Cardiac muscle cell (in vitro differentiated cells and primary cell): ENCODE results near the gene BPIFB6. TPM values are rescaled to one million over a fixed set of nuclear protein-coding genes. Genes with fewer than 3 reads are reported as not detected.

ENCODE experiments used
- DNase-seq, 2 donors: peaks; one replicate each; pipeline versions ENCODE4 v3.0.0 to v3.0.0-alpha.2; 2010 to 2017; ENCODE audit warnings: low read depth in 1 of 2, low spot score in 1 of 2
- H3K27ac ChIP-seq: fragments of 200-600 bp; sonication (generic); 2 replicates; pipeline ENCODE4 v1.5.1; 2016
- H3K27me3 ChIP-seq: fragments of 200-600 bp; sonication (generic); 2 replicates; pipeline ENCODE4 v1.6.0; 2016; ENCODE audit warnings: control low read depth
- H3K36me3 ChIP-seq: fragments of 200-600 bp; sonication (generic); 2 replicates; pipeline ENCODE4 v1.5.1; 2016; ENCODE audit warnings: control low read depth
- H3K4me1 ChIP-seq: fragments of 200-600 bp; sonication (generic); 2 replicates; pipeline ENCODE4 v1.8.1; 2017; ENCODE audit warnings: low read depth, mild to moderate bottlenecking, mixed run types
- H3K4me3 ChIP-seq: fragments of 200-600 bp; sonication (generic); 2 replicates; pipeline ENCODE4 v1.5.1; 2016; ENCODE audit warnings: mild to moderate bottlenecking
- H3K9me3 ChIP-seq: fragments of 200-600 bp; sonication (generic); 2 replicates; pipeline ENCODE4 v1.5.1; 2017; ENCODE audit warnings: low read depth, mild to moderate bottlenecking, control low read depth
- polyA plus RNA-seq: library from polyadenylated mRNA; unstranded; fragments of >200 nt; fragmentation: Nextera tagmentation; extraction: Ambion mirVana; gene quantifications from 2 replicates; pipeline ENCODE4 v1.2.1, GENCODE V29; 2016
- total RNA-seq: library from RNA; depleted of rRNA; stranded (reverse); fragments of >200 nt; gene quantifications from 2 replicates; pipeline ENCODE4 v1.2.3, GENCODE V29; 2016
- TF ChIP-seq, protein P1 (sequence below): IDR thresholded peaks from 2 replicates; pipeline ENCODE4 v1.5.1; 2012; ENCODE audit warnings: low read depth, mild to moderate bottlenecking, low read length

The BPIFB6 gene
- total and polyA plus RNA-seq, 2 experiments from 2014 or later: not detected

GRCh38 chr20:33016581-33017109 is 14.8 kb upstream of the BPIFB6 start:
- Histone ChIP-seq H3K27me3 (peaks cover 3% of the 10 kb centered on the region), H3K36me3 (no peaks in the 10 kb centered on the region), H3K27ac (no peak overlapping the region), H3K4me1 (no peaks in the 10 kb centered on the region), H3K9me3 (no peaks in the 10 kb centered on the region), H3K4me3 (no peak overlapping the region)
- TF ChIP-seq, protein P1, sequence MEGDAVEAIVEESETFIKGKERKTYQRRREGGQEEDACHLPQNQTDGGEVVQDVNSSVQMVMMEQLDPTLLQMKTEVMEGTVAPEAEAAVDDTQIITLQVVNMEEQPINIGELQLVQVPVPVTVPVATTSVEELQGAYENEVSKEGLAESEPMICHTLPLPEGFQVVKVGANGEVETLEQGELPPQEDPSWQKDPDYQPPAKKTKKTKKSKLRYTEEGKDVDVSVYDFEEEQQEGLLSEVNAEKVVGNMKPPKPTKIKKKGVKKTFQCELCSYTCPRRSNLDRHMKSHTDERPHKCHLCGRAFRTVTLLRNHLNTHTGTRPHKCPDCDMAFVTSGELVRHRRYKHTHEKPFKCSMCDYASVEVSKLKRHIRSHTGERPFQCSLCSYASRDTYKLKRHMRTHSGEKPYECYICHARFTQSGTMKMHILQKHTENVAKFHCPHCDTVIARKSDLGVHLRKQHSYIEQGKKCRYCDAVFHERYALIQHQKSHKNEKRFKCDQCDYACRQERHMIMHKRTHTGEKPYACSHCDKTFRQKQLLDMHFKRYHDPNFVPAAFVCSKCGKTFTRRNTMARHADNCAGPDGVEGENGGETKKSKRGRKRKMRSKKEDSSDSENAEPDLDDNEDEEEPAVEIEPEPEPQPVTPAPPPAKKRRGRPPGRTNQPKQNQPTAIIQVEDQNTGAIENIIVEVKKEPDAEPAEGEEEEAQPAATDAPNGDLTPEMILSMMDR: no peak
- DNase-seq: no peak

GRCh38 chr20:33017542-33017941 is 13.9 kb upstream of the BPIFB6 start:
- no peak overlapping the region for H3K4me3 ChIP-seq
- H3K27me3 ChIP-seq: peaks cover 3% of the 10 kb centered on the region
- no peaks in the 10 kb centered on the region for H3K9me3 ChIP-seq
- H3K27ac ChIP-seq: no peak overlapping the region
- no peak for DNase-seq
- TF ChIP-seq, protein P1: no peak
- H3K4me1 ChIP-seq: no peaks in the 10 kb centered on the region
- H3K36me3 ChIP-seq: no peaks in the 10 kb centered on the region

- Histone ChIP-seq H3K27me3 (peaks cover 3% of the 10 kb centered on the region), H3K4me3 (no peak overlapping the region), H3K27ac (no peak overlapping the region), H3K36me3 (no peaks in the 10 kb centered on the region), H3K4me1 (no peaks in the 10 kb centered on the region), H3K9me3 (no peaks in the 10 kb centered on the region)
- TF ChIP-seq, protein P1: no peak
- DNase-seq: no peak
Observed at GRCh38 chr20:33018169-33018931, 13.1 kb upstream of the BPIFB6 start.

DNA sequence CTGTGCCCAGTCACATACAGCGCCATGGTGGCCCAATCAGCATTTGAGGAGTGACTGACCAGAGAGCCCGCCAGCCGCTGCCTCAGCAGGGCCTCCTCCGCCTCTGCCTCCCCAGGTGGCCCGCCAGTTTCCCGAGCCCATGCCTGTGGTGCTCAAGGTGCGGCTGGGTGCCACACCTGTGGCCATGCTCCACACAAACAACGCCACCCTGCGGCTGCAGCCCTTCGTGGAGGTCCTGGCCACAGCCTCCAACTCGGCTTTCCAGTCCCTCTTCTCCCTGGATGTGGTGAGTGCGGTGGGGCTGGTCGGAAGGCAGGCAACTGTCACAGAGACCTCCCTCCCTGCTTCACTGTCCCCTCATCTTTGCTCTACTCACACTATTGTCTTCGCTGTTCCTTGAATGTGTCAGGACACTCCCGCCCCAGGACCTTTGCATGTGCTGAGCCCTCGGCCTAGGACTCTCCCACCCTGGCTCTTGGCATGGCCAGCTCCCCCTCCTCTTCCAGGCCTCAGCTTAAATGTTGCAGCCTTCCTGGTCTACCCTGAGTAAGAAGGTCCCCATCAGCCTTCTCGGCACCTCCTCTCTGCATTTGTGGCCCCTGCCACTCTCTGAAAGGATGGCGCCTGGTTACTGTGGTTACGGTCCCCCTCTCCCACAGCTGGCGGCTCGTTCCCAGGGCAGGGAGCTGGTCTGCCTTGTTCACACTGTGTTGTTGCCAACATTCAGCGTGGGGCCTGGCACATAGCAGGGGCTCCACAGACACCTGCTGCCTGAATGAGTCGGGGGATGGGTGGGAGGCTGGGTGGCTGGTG is 11.8 kb upstream of the BPIFB6 start:
- H3K4me3 ChIP-seq: no peak overlapping the region
- H3K4me1 ChIP-seq: no peaks in the 10 kb centered on the region
- H3K27ac ChIP-seq: no peak overlapping the region
- no peaks in the 10 kb centered on the region for H3K36me3 ChIP-seq
- no peak for DNase-seq
- H3K9me3 ChIP-seq: no peaks in the 10 kb centered on the region
- H3K27me3 ChIP-seq: no peaks in the 10 kb centered on the region
- TF ChIP-seq, protein P1: no peak

GRCh38 chr20:33020278-33021161 is 10.9 kb upstream of the BPIFB6 start:
- H3K4me1 ChIP-seq: no peaks in the 10 kb centered on the region

More at GRCh38 chr20:33020278-33021161, 10.9 kb upstream of the BPIFB6 start:
- Histone ChIP-seq H3K9me3 (no peaks in the 10 kb centered on the region), H3K27me3 (no peaks in the 10 kb centered on the region), H3K4me3 (no peak overlapping the region), H3K27ac (no peak overlapping the region), H3K36me3 (no peaks in the 10 kb centered on the region)
- no peak for DNase-seq
- TF ChIP-seq, protein P1: no peak
